ENCODE results near the gene YY1.
"Not testable (repeated sequence)": the region's sequence is repeated elsewhere in the genome, so short reads cannot be mapped to it uniquely, and the experiment has no call there.

DNA sequence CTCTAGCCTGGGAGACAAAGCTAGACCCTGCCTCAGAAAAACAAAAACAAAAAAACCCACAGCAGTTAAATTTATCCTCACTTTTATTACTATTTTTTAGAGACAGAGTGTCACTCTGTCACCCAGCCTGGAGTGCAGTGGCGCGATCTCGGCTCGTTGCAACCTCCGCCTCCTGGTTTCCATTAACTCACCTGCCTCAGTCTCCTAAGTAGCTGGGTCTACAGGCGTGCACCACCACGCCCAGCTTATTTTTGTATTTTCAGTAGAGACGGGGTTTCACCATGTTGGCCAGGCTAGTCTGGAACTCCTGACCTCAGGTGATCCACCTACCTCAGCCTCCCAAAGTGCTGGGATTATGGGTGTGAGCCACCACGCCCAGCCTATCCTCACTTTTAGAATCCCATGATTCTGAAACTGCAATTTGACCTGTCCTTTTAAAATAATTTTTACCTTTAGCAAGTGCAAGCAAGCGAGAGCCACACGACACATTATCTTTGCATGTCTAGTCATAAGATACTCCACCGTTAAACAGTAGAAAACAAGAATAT, 2.6 kb upstream of the YY1 start:
- TF ChIP-seq EZH2 (IDR thresholded peaks at IDR 0.05; ENCODE audit: insufficient read depth, poor library complexity, severe bottlenecking); EZH2phosphoT487 (IDR thresholded peaks at IDR 0.05; ENCODE audit: insufficient read depth, low read depth): not testable (repeated sequence)

All from GM23248 (cell line).